DMS 273 (cell line): ENCODE data around the gene DTNBP1.

Experiments
- DNase-seq: peaks from one replicate; lab custom pipeline; 2025; ENCODE audit not compliant: unreplicated experiment; lab: John Stamatoyannopoulos, UW

DTNBP1 gene

GRCh38 chr6:15536198-15536955 is 126.5 kb downstream of the DTNBP1 start:
- DNase-seq, result no peak

DNA sequence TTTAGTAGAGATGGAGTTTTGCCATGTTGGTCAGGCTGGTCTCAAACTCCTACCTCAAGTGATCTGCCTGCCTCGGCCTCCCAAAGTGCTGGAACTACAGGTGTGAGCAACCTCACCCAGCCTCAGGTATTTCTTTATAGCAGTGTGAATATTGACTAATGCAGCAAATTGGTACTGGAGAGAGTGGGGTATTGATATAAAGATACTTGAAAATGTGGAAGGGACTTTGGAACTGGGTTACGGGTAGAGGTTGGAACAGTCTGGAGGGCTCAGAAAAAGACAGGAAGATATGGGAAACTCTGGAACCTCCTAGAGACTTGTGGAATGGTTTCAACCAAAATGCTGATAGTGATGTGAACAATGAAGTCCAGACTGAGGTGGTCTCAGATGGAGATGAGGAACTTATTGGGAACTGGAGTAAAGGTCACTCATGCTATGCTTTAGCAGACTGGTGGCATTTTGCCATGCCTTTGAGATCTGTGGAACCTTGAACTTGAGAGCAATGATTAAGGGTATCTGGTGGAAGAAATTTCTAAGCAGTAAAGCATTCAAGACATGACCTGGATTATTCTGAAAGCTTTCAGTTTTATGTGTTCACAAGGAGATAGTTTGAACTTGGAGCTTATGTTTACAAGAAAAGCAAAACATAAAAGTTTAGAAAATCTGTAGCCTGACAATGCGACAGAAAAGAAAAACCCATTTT is 127.2 kb downstream of the DTNBP1 start:
- DNase-seq, result no peak

DNA sequence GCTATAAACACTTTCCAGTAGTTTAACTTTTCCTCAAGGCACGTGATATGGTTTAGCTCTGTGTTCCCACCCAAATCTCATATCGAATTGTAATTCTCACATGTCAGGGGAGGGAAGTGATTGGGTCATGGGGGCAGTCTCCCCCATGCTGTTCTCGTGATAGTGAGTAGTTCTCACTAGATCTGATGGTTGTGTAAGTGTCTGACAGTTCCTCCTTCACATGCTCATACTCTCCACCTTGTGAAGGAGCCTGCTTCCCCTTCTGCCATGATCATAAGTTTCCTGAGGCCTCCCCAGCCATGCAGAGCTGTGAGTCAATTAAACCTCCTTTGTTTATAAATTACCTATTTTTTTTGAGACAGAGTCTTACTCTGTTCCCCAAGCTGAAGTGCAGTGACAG is 127.9 kb downstream of the DTNBP1 start:
- DNase-seq, result no peak

DNA sequence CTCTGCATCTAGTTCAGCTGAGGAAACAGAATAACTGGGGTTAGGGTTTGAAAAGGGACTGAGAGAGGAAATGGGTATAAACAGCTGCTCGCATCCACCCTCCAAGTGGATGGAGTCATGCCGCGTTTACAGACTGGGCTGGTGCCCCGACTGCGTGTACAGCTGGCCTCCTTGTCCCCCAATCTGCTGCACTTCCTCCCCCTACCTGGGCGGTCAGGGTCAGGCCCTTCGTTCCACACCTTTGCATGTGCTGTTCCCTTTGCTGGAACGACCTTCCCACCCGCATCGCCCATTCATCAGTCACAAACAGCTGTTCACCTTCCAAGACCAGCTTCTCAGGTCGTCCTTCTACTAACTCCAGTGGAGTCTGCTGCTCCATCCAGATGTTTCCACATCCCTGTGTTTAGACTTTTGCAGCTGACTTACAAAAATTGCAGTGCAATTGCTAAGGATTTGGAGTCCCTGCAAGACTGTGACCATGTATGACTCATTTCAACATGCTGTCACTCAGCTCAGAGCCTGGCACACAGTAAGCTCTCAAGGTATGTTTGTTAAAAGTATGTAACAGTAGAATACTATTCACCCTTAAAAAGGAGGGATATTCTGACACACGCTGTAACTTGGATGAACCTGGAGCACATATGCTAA is 129.3 kb downstream of the DTNBP1 start:
- no peak for DNase-seq

DNA sequence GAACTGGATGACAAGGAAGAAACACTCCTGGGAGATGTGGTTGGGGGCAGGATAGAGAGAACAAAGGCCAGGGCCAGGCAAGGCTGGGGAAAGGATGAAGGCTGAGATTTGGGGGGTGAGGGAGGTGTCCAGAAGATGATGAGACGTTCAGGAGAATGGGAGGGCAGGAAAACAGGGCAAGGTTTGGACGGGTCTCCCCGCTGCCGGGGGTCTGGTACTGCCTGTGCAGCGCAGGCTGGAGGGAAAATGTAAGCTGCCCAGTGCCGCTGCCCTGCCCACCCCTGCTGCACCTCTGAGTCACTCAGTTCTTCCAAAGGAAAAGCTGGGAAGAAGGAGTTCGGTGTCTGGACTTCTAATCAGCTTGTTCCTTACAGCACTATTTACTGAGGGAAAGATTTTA is 130.9 kb downstream of the DTNBP1 start:
- no peak for DNase-seq

GRCh38 chr6:15530411-15530810 is 132.4 kb downstream of the DTNBP1 start:
- DNase-seq, result no peak

DNA sequence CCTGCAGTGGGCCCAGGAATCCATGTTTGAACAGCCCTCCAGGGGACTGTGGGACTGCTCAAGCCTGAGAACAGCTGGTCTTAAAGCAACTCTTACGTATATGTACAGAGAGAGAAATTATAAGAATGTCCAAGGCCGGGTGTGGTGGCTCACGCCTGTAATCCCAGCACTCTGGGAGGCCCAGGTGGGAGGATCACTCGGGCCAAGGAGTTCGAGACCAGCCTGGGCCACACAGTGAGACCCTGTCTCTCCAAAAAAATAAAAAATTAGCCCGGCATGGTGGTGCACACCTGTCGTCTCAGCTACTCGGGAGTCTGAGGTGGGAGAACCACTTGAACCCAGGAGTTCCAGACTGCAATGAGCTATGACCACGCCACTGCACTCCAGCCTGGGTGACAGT is 134.0 kb downstream of the DTNBP1 start:
- no peak for DNase-seq

GRCh38 chr6:15527838-15528617 is 134.8 kb downstream of the DTNBP1 start:
- no peak for DNase-seq

DNA sequence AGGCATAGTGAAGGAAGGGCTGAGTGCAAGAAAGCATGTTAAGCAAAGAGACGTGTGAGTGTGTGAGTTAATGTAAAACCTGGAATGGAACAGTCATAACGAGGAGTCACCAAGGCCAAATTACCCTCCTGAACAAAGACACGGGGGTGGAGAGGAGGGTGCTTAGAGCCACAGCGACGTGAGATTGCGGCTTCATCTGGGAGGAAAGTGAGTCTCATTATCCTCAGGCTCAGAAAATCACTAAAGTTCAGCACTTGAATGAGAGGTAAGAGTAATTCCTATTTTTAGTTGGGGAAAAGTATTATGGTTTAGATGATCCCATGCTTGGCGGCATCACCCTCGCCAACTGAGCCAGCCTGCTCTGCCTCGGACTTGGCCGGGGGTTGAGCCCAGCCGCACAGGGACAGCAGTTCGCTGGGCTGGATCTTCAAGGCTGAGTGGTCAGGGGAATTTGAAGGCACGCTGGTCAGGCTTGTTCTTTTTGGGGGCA is 136.6 kb downstream of the DTNBP1 start:
- no peak for DNase-seq

GRCh38 chr6:15524861-15525401 is 137.9 kb downstream of the DTNBP1 start:
- DNase-seq, result no peak

DNA sequence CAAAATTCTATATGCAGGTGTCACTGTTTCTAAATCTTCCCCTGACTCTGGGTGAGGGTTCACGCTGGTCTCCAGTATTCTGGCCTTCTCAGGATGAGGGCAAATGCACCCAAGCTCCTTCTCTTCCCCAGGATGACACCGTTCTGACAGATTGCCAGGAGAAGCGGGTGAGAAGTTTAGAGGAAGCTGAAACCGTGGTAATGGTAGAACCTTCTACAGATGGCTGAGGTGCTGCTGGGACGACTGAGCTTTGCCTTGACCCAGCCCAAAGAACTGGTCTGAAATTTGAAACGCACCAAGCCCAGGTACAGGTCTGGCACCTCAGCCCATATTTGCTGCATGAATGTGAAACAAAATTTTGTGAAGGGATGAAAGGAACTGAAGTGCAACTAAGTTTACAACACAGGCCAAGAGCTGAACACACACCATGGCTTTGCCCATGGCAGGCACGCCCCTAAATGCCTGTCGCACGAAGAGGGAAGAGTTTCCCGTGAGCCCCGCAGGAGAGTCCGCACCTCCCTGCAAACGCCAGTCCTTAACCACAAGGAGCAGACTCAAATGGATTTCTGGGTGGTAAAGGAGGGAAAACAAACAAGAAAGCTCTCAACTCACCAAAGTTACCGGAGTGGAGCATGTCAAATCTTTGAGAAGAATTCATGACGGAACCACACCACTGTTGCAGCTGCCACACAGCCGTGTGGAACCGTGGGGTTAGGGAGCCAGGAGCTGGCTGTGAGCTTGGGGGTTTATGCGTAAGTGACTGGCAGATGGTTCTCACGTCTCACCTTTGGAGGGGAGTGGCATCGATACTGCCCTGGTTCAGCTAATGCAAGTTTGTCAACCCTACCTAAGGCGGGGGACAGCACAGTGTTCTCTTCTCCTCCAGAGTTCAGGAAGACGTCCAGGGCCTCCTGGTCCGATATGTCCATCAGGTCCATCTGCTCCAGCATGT is 138.9 kb downstream of the DTNBP1 start:
- DNase-seq, result no peak

- no peak for DNase-seq
Measured at GRCh38 chr6:15522856-15523529, 139.8 kb downstream of the DTNBP1 start.

DNA sequence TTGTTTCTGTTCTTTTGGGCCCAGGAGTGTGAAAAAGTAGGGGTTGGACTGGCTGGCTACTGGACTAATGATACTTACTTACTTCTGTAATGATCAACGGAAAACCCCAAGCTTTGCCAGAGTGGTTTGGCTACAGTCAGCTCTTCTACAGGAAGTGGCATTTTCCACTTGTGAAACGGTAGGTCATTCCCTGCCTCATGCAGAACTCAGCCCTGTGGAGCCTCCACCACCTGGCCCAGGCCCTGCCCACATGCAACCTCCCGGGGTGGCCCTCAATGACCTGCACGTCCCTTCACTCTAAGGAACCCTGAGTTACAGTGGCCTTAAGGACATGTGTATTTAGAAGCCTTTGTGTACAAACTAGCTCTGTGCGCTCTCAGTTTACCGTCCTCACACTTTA is 140.4 kb downstream of the DTNBP1 start:
- DNase-seq, result no peak

DNA sequence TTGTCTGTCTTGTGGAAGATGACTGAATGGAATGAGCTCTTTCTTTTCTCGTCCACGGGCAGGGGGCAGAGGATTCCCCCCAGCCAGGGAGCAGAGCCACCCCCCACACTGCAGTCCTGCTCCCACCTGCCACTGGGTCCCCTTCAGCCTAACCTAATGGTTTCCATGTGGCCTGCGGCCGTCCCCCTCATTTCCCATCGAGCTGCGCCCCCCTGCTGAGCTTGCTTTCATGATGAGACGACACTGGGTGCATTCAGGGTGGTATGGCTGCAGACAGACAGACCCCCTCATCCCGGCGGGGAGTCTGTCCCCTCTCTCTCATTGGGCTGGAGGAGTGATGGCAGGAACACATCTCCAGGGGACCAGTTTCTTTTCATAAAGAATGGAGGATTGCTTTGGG is 140.8 kb downstream of the DTNBP1 start:
- DNase-seq, result no peak

- DNase-seq, result no peak
Measured at GRCh38 chr6:15521582-15521981, 141.2 kb downstream of the DTNBP1 start.

DNA sequence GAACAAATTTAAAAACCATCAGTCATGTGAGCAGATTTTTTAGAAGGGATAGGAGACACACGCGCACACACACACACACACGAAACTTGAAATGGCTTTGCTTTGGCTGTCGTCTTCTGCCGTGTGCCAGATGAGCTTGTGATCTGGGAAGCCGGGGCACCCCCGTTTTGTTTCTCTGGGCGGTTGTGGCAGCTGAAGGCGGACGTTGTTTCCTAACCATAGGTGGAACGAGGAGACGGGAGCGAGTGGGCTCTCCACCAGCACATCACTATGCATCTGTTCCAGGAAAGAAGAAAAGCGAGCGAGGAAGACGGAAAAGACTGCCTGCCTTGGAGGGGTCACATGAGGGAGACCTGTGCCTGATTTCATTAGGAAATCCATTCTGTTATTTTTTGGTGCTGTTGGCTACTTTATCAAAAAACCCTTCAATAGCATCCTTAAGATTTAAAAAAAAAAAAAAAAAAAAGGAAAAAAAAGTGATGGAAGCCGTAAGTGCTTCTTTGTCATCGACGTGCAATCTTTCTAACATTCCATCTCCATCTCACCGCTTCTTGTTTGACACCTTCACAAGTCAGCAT is 142.1 kb downstream of the DTNBP1 start:
- DNase-seq, result no peak

DNA sequence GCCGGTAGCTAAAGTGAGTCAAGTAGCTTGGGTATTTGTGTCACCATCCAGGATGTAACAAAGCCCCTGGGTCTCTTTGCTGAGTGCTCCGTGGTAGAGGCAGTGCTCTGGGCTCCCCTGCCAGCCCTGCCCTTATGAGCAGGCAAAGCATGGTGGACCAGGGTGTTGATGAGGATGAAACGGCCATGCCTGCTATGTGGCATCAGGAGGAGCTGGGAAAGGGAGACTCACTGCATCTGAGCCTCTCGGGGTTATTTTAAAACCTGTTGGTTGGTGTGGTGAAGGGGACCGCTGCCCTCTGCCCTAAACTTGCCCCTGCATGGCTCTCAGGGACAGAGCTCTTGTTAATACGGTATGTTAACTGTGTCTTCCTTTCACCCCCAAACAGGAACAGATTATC is 143.1 kb downstream of the DTNBP1 start:
- no peak for DNase-seq

- DNase-seq, result no peak
Measured at GRCh38 chr6:15518878-15519277, 143.9 kb downstream of the DTNBP1 start.

DNA sequence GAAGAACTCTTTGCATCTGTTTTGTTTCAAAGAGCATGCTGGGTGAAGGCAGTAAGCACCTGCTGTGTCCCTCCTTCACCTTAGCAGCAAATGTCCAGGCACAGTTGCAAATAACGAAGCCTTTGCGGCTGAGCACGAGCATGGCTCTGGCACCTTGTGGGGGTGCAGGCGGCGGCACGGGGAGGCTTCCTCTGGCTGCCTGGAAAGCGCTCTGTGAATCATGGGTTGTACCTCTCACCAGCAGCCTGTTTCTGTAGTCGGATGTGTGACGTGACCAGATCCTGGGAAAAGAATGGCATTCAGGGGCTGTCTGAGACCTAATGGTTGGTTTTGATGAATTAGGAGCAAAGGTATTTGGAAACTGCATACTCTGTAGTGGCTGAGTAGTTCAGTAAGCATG is 144.8 kb downstream of the DTNBP1 start:
- DNase-seq, result no peak
